DMS 273 (cell line): Measurements from ENCODE around the gene ALDH1A1.
A peak's percentile ranks its signal among the peaks of the same experiment; 100 is the strongest.
"Not testable (repeated sequence)": the region's sequence is repeated elsewhere in the genome, so short reads cannot be mapped to it uniquely, and the experiment has no call there.

ENCODE experiments used
- DNase-seq: peaks from one replicate; lab custom pipeline; 2025; ENCODE audit not compliant: unreplicated experiment; lab: John Stamatoyannopoulos, UW

The ALDH1A1 gene

DNA sequence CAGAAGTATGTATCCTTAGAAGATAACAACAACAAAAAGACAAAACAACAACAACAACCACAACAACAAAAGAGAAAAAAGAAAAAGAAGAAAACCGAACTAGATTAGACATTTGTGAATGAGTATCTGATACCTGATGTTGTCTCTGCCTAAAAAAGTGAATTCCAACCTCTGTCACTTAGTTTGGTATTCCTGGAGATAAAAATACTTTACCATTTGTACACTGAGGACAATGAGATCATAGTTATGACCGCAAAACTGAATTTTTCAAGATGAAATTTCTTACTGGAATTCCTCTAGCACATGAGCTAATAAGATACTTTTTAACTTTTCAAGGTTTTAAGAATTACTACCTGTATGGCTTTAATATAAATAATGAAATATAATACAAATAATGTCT lies 54.5 kb downstream of the ALDH1A1 start:
- no peak for DNase-seq

GRCh38 chr9:72897069-72897649 lies 55.7 kb downstream of the ALDH1A1 start:
- DNase-seq: no peak

- DNase-seq: no peak
Observed at GRCh38 chr9:72896439-72896838, 56.4 kb downstream of the ALDH1A1 start.

DNA sequence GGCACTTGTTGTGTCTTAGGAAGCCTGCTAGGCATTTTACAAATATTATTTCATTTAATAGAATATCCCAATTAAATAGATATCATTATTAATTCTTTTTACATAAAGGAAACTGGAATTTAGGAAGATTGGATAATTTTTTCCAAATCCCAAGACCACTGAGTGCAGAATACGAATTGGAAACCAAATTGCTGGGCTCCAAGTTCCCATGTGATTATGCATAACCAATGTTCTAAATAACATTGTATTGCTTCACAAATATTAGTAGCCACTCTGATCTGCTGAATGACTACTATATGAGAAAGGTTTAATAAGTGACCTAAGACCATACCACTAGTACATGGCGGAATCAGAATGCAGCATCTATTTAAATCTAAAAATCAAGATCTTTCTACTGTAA lies 57.7 kb downstream of the ALDH1A1 start:
- DNase-seq: no peak

DNA sequence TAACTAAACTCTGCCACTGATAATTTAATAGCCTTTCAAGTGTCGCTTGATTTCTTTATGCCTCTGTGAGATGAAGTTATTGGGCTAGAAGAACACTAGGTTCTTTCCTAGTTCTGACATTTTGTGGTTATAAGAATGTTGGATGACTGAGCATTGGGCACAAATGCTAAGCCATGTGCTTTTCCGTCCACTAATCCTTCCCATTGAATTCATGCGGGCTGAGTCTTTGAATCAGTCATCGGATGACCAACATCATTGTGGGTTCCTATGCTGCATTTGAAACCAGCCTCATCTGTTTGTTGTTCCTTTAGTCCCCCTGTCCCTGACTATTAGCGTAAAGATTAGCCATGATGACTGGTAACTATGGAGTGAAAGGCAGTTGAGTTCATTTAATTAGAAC lies 58.5 kb downstream of the ALDH1A1 start:
- DNase-seq: no peak

GRCh38 chr9:72893437-72893836 lies 59.4 kb downstream of the ALDH1A1 start:
- DNase-seq: no peak

- DNase-seq: no peak
Observed at GRCh38 chr9:72891043-72891442, 61.8 kb downstream of the ALDH1A1 start.

DNA sequence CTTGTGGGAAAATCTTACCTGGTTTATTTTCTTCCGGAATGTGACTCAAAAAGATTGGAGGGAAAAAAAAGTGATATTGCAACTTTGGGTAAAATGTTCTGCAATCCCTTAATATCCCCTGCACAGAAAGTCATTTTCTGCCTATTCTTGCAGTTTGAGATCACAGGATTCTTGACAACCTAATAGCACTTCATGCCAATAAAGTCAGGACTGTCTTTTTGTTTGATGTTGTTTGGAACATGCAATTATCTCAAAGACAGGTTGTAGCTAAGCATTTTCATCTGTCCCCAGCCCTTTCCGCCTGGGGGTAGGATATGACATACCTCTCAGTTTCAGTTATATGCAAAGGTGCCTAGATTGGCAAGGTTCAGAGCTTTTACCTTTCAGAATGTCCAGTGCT lies 63.9 kb downstream of the ALDH1A1 start:
- DNase-seq: no peak

- no peak for DNase-seq
Observed at GRCh38 chr9:72888067-72888466, 64.8 kb downstream of the ALDH1A1 start.

- DNase-seq: no peak
Observed at GRCh38 chr9:72886386-72886785, 66.5 kb downstream of the ALDH1A1 start.

DNA sequence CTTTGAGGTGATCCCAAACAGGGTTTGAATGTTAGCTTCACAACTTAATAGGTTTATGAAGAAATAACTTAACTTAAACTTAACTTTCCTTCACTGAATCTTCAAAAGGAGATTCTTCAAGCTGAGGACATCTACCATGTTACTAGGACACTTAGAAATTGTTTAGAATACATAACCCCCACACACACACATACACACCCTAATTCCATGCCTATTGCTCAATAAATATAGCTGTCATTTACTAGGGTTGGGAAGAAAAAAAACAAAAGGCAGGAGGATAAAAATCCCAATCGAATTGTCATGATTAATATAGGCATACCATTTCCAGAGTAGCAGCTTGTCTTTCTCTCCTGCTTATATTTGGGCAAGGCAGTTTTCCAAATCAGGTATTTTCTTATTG lies 68.3 kb downstream of the ALDH1A1 start:
- DNase-seq: no peak

DNA sequence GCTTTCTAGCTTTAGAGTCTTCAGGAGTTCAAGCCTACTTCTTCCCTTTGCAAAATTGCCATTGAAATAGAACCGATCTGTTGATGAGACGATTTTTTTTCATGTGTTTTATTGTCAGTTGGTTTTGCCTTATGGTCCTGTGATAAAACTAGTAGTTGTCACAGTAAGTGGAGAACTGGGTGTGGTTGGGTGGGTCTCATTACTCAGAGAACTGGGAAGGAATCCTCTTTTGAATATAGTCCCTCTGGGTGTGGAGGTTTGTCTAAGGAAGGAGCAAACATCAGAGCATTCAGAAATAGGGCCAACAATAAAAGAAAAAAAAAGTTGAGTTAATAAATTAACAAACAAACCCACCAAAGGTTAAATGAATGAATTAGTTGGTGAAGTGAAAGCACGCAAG lies 69.0 kb downstream of the ALDH1A1 start:
- DNase-seq: no peak

- no peak for DNase-seq
Observed at GRCh38 chr9:72882117-72882775, 70.6 kb downstream of the ALDH1A1 start.

GRCh38 chr9:72880821-72881220 lies 72.0 kb downstream of the ALDH1A1 start:
- no peak for DNase-seq

- no peak for DNase-seq
Observed at GRCh38 chr9:72875221-72875620, 77.6 kb downstream of the ALDH1A1 start.

DNA sequence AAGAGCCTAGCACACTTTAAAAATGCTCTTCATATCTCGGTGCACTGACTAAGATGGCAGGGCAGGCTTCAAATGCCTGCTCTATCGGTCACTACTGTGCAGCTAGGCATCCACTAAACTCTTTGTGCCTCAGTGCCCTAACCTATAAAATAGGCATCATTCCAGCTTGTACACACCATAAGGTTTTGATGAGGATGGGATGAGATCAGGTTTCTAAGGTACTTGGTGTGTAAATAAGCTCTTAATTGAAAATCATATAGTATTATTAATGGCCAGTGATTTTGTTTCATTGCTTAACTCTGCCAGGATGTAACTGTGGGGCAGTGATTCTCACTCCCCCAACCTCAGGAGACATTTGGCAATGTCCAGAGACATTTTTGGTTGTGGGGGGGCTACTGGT lies 78.5 kb downstream of the ALDH1A1 start:
- DNase-seq: no peak

GRCh38 chr9:72873456-72873855 lies 79.4 kb downstream of the ALDH1A1 start:
- DNase-seq: no peak

- DNase-seq: no peak
Observed at GRCh38 chr9:72872718-72873117, 80.1 kb downstream of the ALDH1A1 start.

GRCh38 chr9:72871685-72872084 lies 81.2 kb downstream of the ALDH1A1 start:
- peak; percentile 45 for DNase-seq

- no peak for DNase-seq
Observed at GRCh38 chr9:72864327-72864726, 88.5 kb downstream of the ALDH1A1 start.

DNA sequence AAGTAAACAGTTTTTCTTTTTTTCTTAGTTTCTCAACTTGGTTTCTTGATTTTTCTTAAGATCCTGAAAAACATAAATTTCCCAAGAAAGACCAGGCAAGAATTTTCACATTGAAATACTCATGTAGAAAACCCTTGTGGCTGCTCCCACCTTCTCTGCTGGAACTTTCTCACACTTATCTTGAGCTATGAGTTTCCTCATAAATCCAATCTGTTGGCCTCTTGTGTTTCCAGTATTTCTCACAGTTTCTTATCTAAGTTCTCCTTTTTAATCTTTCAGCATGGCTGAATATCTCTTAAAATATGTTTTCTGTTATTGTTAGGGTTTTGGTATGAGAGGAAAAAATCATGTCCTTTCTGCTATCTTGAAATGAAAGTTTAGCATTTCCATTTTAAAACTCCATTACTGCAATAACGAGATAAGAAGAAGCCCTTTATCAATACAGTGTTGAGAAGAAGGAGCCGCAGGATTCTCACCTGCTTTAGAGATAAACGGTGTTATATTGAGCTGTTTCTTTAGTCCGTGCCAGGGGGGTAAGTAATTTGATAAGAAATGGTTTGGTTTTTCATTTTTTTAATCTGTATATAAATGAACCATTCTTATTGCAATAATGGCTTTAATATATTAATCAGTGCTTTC lies 89.3 kb downstream of the ALDH1A1 start:
- DNase-seq: no peak

DNA sequence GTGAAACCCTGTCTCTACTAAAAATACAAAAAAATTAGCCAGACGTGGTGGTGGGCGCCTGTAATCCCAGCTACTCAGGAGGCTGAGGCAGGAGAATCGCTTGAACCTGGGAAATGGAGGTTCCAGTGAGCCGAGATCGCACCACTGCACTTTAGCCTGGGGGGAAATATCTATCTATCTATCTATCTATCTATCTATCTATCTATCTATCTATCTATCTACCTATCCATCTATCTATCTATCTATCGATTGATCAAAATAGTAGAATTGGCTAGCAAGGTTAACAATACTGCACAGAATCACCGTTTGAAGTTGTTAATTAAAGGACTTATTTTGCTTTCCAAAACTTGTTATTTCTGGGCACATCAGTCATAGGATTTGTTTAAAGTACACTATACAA lies 90.1 kb downstream of the ALDH1A1 start:
- not testable (repeated sequence) for DNase-seq
